ENCODE measurements around the gene BSN.
"Not testable (repeated sequence)": the region's sequence is repeated elsewhere in the genome, so short reads cannot be mapped to it uniquely, and the experiment has no call there.

BSN gene

GRCh38 chr3:49694409-49695070 is 140.3 kb downstream of the BSN start:
- ATAC-seq (ENCODE audit: low read depth); H3K4me1 ChIP-seq (ENCODE audit: insufficient read depth, poor library complexity, severe bottlenecking); H3K9me3 ChIP-seq (ENCODE audit: severe bottlenecking); H3K36me3 ChIP-seq (ENCODE audit: low read depth); H3K4me3 ChIP-seq (ENCODE audit: severe bottlenecking); DNase-seq (ENCODE audit: low spot score); H3K27me3 ChIP-seq (ENCODE audit: insufficient read depth, poor library complexity, severe bottlenecking); H3K27ac ChIP-seq (ENCODE audit: poor library complexity, severe bottlenecking): not testable (repeated sequence)

- H3K9me3 ChIP-seq (ENCODE audit: severe bottlenecking); H3K4me1 ChIP-seq (ENCODE audit: insufficient read depth, poor library complexity, severe bottlenecking); H3K27ac ChIP-seq (ENCODE audit: poor library complexity, severe bottlenecking); H3K36me3 ChIP-seq (ENCODE audit: low read depth); H3K4me3 ChIP-seq (ENCODE audit: severe bottlenecking); H3K27me3 ChIP-seq (ENCODE audit: insufficient read depth, poor library complexity, severe bottlenecking); DNase-seq (ENCODE audit: low spot score); ATAC-seq (ENCODE audit: low read depth): not testable (repeated sequence)
Measured at GRCh38 chr3:49695350-49696015, 141.2 kb downstream of the BSN start.

- DNase-seq (ENCODE audit: low spot score): no peak
- no peak for TF ChIP-seq CTCF (IDR thresholded peaks at IDR 0.05; ENCODE audit: poor library complexity, severe bottlenecking)
- Histone ChIP-seq H3K4me1 (ENCODE audit: insufficient read depth, poor library complexity, severe bottlenecking) (no peaks in the 10 kb centered on the region), H3K36me3 (ENCODE audit: low read depth) (peaks cover 12% of the 10 kb centered on the region), H3K9me3 (ENCODE audit: severe bottlenecking) (no peaks in the 10 kb centered on the region), H3K27me3 (ENCODE audit: insufficient read depth, poor library complexity, severe bottlenecking) (no peaks in the 10 kb centered on the region), H3K4me3 (ENCODE audit: severe bottlenecking) (no peak overlapping the region), H3K27ac (ENCODE audit: poor library complexity, severe bottlenecking) (no peak overlapping the region)
- no peak for ATAC-seq (ENCODE audit: low read depth)
Measured at GRCh38 chr3:49699281-49699979, 145.2 kb downstream of the BSN start.

GRCh38 chr3:49700014-49700413 is 145.7 kb downstream of the BSN start:
- no peak for DNase-seq (ENCODE audit: low spot score)
- no peaks in the 10 kb centered on the region for H3K9me3 ChIP-seq (ENCODE audit: severe bottlenecking)
- no peaks in the 10 kb centered on the region for H3K27me3 ChIP-seq (ENCODE audit: insufficient read depth, poor library complexity, severe bottlenecking)
- H3K36me3 ChIP-seq (ENCODE audit: low read depth): peaks cover 12% of the 10 kb centered on the region
- no peak for ATAC-seq (ENCODE audit: low read depth)
- no peaks in the 10 kb centered on the region for H3K4me1 ChIP-seq (ENCODE audit: insufficient read depth, poor library complexity, severe bottlenecking)
- no peak overlapping the region for H3K27ac ChIP-seq (ENCODE audit: poor library complexity, severe bottlenecking)
- no peak for TF ChIP-seq CTCF (IDR thresholded peaks at IDR 0.05; ENCODE audit: poor library complexity, severe bottlenecking)
- H3K4me3 ChIP-seq (ENCODE audit: severe bottlenecking): no peak overlapping the region

GRCh38 chr3:49700453-49701128 is 146.3 kb downstream of the BSN start:
- Histone ChIP-seq H3K36me3 (ENCODE audit: low read depth) (peaks cover 12% of the 10 kb centered on the region), H3K27ac (ENCODE audit: poor library complexity, severe bottlenecking) (no peak overlapping the region), H3K4me1 (ENCODE audit: insufficient read depth, poor library complexity, severe bottlenecking) (no peaks in the 10 kb centered on the region), H3K9me3 (ENCODE audit: severe bottlenecking) (no peaks in the 10 kb centered on the region), H3K27me3 (ENCODE audit: insufficient read depth, poor library complexity, severe bottlenecking) (no peaks in the 10 kb centered on the region), H3K4me3 (ENCODE audit: severe bottlenecking) (no peak overlapping the region)
- ATAC-seq (ENCODE audit: low read depth): no peak
- no peak for DNase-seq (ENCODE audit: low spot score)
- peak; percentile 7 for TF ChIP-seq CTCF (IDR thresholded peaks at IDR 0.05; ENCODE audit: poor library complexity, severe bottlenecking)
